KMS-11 (cell line): ENCODE data around the gene WDR18.

ENCODE experiments used
- H2AFZ ChIP-seq: fragments of 200-600 bp; sonication (generic); 2 replicates; pipeline ENCODE4 v1.6.1; 2016; ENCODE audit warnings: antibody characterized with exemption, mixed run types, low read depth
- H3K27ac ChIP-seq: fragments of 200-600 bp; sonication (generic); 2 replicates; pipeline ENCODE4 v1.6.1; 2016; ENCODE audit warnings: mild to moderate bottlenecking, mixed run types
- H3K27me3 ChIP-seq: fragments of 200-600 bp; sonication (generic); 2 replicates; pipeline ENCODE4 v1.6.1; 2017; ENCODE audit warnings: mild to moderate bottlenecking, low read depth, mixed run types, moderate library complexity; ENCODE audit not compliant: insufficient read depth
- H3K36me3 ChIP-seq: fragments of 200-600 bp; sonication (generic); 2 replicates; pipeline ENCODE4 v1.6.1; 2017; ENCODE audit warnings: mild to moderate bottlenecking, mixed run types; ENCODE audit not compliant: insufficient read depth
- H3K4me1 ChIP-seq: fragments of 200-600 bp; sonication (generic); 2 replicates; pipeline ENCODE4 v1.6.1; 2016; ENCODE audit warnings: mild to moderate bottlenecking, low read depth, mixed run types; ENCODE audit not compliant: poor library complexity, severe bottlenecking
- H3K4me2 ChIP-seq: fragments of 200-600 bp; sonication (generic); 2 replicates; pipeline ENCODE4 v1.7.0; 2016; ENCODE audit warnings: mild to moderate bottlenecking, mixed run types
- H3K4me3 ChIP-seq: fragments of 200-600 bp; sonication (generic); IDR thresholded peaks from 2 replicates; pipeline ENCODE4 v1.6.1; 2017; ENCODE audit warnings: low read depth, low read length, mixed read lengths; ENCODE audit not compliant: insufficient read depth
- H3K79me2 ChIP-seq: fragments of 200-600 bp; sonication (generic); 2 replicates; pipeline ENCODE4 v1.6.1; 2016; ENCODE audit warnings: low read depth, mixed run types; ENCODE audit not compliant: insufficient read depth
- H3K9ac ChIP-seq: fragments of 200-600 bp; sonication (generic); 2 replicates; pipeline ENCODE4 v1.6.1; 2016; ENCODE audit warnings: mild to moderate bottlenecking, mixed run types
- H4K20me1 ChIP-seq: fragments of 200-600 bp; sonication (generic); 2 replicates; pipeline ENCODE4 v1.6.1; 2016; ENCODE audit warnings: mild to moderate bottlenecking, mixed run types; ENCODE audit not compliant: insufficient read depth
- CTCF ChIP-seq: fragments of 200-600 bp; sonication (generic); conservative IDR thresholded peaks from 2 replicates; pipeline ENCODE4 v1.6.1; 2017; ENCODE audit warnings: low read depth, mild to moderate bottlenecking, antibody characterized with exemption, low read length, moderate library complexity, mixed read lengths

The WDR18 gene

GRCh38 chr19:977058-977464 lies 7.1 kb upstream of the WDR18 start:
- H3K79me2 ChIP-seq: no peaks in the 10 kb centered on the region
- no peaks in the 10 kb centered on the region for H3K36me3 ChIP-seq
- no peak overlapping the region for H2AFZ ChIP-seq
- H3K9ac ChIP-seq: no peak overlapping the region
- H3K27ac ChIP-seq: no peak overlapping the region
- no peak for TF ChIP-seq CTCF
- H3K4me3 ChIP-seq: no peak overlapping the region
- no peak overlapping the region for H3K4me2 ChIP-seq
- H3K4me1 ChIP-seq: no peaks in the 10 kb centered on the region
- no peaks in the 10 kb centered on the region for H3K27me3 ChIP-seq
- H4K20me1 ChIP-seq: no peaks in the 10 kb centered on the region

DNA sequence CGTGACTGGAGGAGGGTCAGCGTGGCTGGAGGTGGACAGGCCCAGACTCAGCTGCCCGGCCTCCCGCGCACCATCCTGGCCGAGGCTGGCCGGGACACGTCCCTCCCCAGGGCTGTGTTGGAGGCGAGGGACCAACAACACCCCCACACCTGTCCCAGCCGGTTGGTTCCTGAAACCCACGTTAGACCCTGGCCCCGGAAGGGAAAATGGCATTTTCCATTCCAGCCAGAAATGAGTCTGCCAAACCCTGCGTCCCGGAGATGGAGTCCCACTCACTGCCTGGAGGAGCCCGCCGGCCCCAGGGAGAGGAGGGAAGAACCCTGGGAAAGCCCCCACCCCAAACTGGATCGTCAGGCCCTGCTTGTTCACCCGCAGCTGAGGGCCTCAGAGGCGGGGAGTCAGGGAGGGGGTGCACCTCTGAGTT lies 4.8 kb upstream of the WDR18 start:
- Histone ChIP-seq H3K27me3 (no peaks in the 10 kb centered on the region), H3K27ac (no peak overlapping the region), H2AFZ (no peak overlapping the region), H3K4me3 (no peak overlapping the region), H3K4me1 (peaks cover 17% of the 10 kb centered on the region), H3K4me2 (no peak overlapping the region), H3K79me2 (peaks cover under 1% of the 10 kb centered on the region; the same call in 1 of the 2 replicates), H3K36me3 (no peaks in the 10 kb centered on the region), H3K9ac (no peak overlapping the region), H4K20me1 (no peaks in the 10 kb centered on the region)
- TF ChIP-seq CTCF: no peak

GRCh38 chr19:980133-980998 lies 3.8 kb upstream of the WDR18 start:
- Histone ChIP-seq H2AFZ (no peak overlapping the region), H3K27ac (no peak overlapping the region), H3K36me3 (no peaks in the 10 kb centered on the region), H3K27me3 (no peaks in the 10 kb centered on the region), H3K79me2 (peaks cover 11% of the 10 kb centered on the region; the same call in 1 of the 2 replicates), H3K9ac (no peak overlapping the region), H3K4me1 (peaks cover 22% of the 10 kb centered on the region), H3K4me3 (no peak overlapping the region), H3K4me2 (no peak overlapping the region), H4K20me1 (no peaks in the 10 kb centered on the region)
- TF ChIP-seq CTCF: no peak

DNA sequence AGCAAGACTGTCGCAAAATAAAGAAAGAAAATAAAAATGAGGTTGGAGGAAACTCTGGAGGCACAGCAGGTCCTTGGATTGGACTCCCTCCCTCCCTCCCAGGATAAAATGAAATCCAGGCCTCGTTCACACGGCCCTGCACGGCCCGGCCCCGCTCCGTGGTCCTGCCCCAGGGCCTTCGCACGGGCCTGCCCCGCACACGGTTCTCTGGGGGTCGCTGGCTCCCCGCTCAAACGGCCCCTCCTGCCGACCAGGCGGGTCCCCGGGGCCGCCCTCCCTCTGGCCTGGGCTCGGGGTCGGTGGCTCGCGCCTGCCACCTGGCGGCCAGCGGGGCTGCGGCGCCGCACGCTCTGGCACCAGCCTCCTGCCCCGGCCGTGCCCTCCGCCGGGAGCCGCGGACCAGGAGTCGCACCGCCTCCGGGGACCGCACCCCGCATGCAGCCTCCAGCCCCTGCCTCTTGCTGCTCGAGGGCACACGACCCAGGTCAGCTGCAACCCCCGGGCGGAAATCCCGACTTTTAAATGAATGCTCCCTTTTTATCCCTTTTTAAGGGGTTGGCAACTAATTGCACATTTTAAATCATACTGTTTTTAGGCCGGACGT lies 1.5 kb upstream of the WDR18 start:
- H3K4me3 ChIP-seq: no peak overlapping the region
- H3K79me2 ChIP-seq: peaks cover 15% of the 10 kb centered on the region; the same call in 1 of the 2 replicates
- H3K36me3 ChIP-seq: no peaks in the 10 kb centered on the region
- H3K27me3 ChIP-seq: no peaks in the 10 kb centered on the region
- no peak overlapping the region for H3K27ac ChIP-seq
- H3K9ac ChIP-seq: no peak overlapping the region
- no peaks in the 10 kb centered on the region for H4K20me1 ChIP-seq
- H3K4me1 ChIP-seq: peaks cover 22% of the 10 kb centered on the region
- peak; percentile 73 for TF ChIP-seq CTCF
- H2AFZ ChIP-seq: peak overlapping the region; percentile 64
- peak overlapping the region; percentile 73 for H3K4me2 ChIP-seq
